ENCODE measurements around the gene ZNF469. TPM values are rescaled to one million over a fixed set of nuclear protein-coding genes. Genes with fewer than 3 reads are reported as not detected.

ZNF469 gene
- total and polyA plus RNA-seq, 2 donors (not counting 3 experiments of a cell fraction or from before 2014, with no cell fraction given), result 0.90 to 5.7 TPM

DNA sequence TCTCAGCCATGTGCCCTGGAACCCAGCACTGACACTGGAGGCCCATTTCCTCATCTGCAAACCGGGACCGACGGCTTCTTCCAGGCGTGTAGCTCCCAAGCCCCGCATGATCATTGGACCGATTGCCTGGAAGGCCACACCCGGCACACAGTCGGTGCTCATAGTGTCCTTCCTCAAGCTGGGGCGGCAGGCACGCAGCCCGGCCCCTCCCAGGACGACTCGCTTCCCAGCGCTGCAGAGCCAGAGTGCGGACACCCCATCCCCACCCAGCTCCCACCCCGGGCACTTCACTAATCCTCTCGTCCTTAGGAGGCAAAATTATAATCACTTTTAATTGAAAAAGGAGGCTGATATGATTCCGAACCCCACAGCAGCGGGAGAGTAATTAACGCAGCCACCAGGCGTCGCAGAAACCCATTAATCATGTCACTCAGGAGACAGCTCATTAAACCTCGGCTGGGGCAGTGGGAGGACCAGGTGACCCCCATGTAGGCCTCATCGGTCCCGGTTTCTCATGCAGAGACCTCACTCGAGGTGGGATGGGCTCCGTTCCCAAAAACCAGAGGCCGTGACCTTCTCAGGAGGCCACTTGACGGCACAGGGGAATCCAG, 33.1 kb downstream of the ZNF469 start:
- Histone ChIP-seq H3K36me3 (ENCODE audit: control insufficient read depth in 2 of 2, extremely low read depth in 1 of 2, insufficient read depth in 2 of 2, low read length in 2 of 2) (no peaks in the 10 kb centered on the region), H3K4me3 (replicated peaks in 1 of 3; ENCODE audit: insufficient read depth in 1 of 3, low read depth in 1 of 3, low read length in 3 of 3) (no peak overlapping the region), H3K27me3 (ENCODE audit: control insufficient read depth in 2 of 2, insufficient read depth in 2 of 2, low read length in 2 of 2) (no peaks in the 10 kb centered on the region), H3K9ac (replicated peaks; ENCODE audit: extremely low read depth, insufficient read depth, low read length) (no peak overlapping the region), H2AFZ (ENCODE audit: low read depth, low read length) (no peak overlapping the region), H4K20me1 (replicated peaks; ENCODE audit: control insufficient read depth, extremely low read depth, insufficient read depth, low read length) (no peaks in the 10 kb centered on the region), H3K9me3 (replicated peaks; ENCODE audit: control insufficient read depth, insufficient read depth, low read length) (no peaks in the 10 kb centered on the region), H3K79me2 (ENCODE audit: control insufficient read depth, insufficient read depth, low read length) (no peaks in the 10 kb centered on the region), H3K4me1 (ENCODE audit: control insufficient read depth, extremely low read depth, insufficient read depth, low read length) (no peaks in the 10 kb centered on the region), H3K9me1 (replicated peaks; ENCODE audit: control insufficient read depth, extremely low read depth, insufficient read depth, low read length) (no peaks in the 10 kb centered on the region), H3K27ac (ENCODE audit: insufficient read depth, low read depth, low read length) (no peak overlapping the region), H3K4me2 (ENCODE audit: insufficient read depth, low read length) (no peak overlapping the region)
- POLR2A ChIA-PET, result no interaction called here
- intact Hi-C loops (cut with micrococcal nuclease), result no loop called here
- CTCF ChIA-PET, result interaction anchor here (1.9 kb wide), 1 partner anchor 12 kb away, joined by 6 read pairs; no protein-coding TSS in a partner anchor
- DNase-seq (ENCODE audit: low read depth, low spot score) (no peak), FAIRE-seq (no peak)
- no TSS peak for BruUV-seq (replicated peaks)
- TF ChIP-seq POLR2AphosphoS5 (IDR thresholded peaks at IDR 0.05; ENCODE audit: insufficient read depth, low read depth, low read length) (no peak), EZH2 (IDR thresholded peaks at IDR 0.05; ENCODE audit: borderline replicate concordance, low read depth, low read length, severe bottlenecking) (no peak), MYC (IDR thresholded peaks at IDR 0.05; ENCODE audit: low read depth, low read length) (no peak), POLR2A (IDR thresholded peaks at IDR 0.05; ENCODE audit: low read depth, low read length) (no peak), JUN (IDR thresholded peaks at IDR 0.05; ENCODE audit: borderline replicate concordance, insufficient read depth, insufficient read length, low read depth) (no peak), FOS (IDR thresholded peaks at IDR 0.05; ENCODE audit: borderline replicate concordance, insufficient read depth, low read length) (no peak), GATA2 (IDR thresholded peaks at IDR 0.05; ENCODE audit: insufficient read depth, insufficient read length, low read depth, low read length) (no peak)
- TF ChIP-seq, protein P1, sequence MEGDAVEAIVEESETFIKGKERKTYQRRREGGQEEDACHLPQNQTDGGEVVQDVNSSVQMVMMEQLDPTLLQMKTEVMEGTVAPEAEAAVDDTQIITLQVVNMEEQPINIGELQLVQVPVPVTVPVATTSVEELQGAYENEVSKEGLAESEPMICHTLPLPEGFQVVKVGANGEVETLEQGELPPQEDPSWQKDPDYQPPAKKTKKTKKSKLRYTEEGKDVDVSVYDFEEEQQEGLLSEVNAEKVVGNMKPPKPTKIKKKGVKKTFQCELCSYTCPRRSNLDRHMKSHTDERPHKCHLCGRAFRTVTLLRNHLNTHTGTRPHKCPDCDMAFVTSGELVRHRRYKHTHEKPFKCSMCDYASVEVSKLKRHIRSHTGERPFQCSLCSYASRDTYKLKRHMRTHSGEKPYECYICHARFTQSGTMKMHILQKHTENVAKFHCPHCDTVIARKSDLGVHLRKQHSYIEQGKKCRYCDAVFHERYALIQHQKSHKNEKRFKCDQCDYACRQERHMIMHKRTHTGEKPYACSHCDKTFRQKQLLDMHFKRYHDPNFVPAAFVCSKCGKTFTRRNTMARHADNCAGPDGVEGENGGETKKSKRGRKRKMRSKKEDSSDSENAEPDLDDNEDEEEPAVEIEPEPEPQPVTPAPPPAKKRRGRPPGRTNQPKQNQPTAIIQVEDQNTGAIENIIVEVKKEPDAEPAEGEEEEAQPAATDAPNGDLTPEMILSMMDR (IDR thresholded peaks at IDR 0.05; ENCODE audit: extremely low read depth in 1 of 2, insufficient read depth in 1 of 2, low read depth in 1 of 2, low read length in 2 of 2), result no peak
- TF ChIP-seq, protein P2, sequence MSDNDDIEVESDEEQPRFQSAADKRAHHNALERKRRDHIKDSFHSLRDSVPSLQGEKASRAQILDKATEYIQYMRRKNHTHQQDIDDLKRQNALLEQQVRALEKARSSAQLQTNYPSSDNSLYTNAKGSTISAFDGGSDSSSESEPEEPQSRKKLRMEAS (IDR thresholded peaks at IDR 0.05; ENCODE audit: insufficient read depth, insufficient read length), result no peak
- dilution Hi-C loops (cut with MboI; ENCODE audit: extremely low pct_ligation_motif_present, low sequenced_read_pairs), result no loop called here
